Tibial nerve (tissue), 4 donors: Measurements from ENCODE around the gene SMO. TPM values are rescaled to one million over a fixed set of nuclear protein-coding genes. Genes with fewer than 3 reads are reported as not detected.
A peak's percentile ranks its signal among the peaks of the same experiment; 100 is the strongest.

Experiments used
- DNase-seq, 2 donors: peaks; one replicate each; pipeline ENCODE4 v3.0.0-alpha.2; 2019; ENCODE audit warnings: low spot score in 2 of 2
- H3K27ac ChIP-seq, 4 donors: fragments of 200-600 bp; sonication (generic) in 3 of 4; one replicate each; pipeline ENCODE4 v1.5.1; 2017 to 2019; ENCODE audit warnings: mild to moderate bottlenecking in 1 of 4
- H3K27me3 ChIP-seq, 2 donors: fragments of 200-600 bp; sonication (generic) in 1 of 2; one replicate each; pipeline versions ENCODE4 v1.5.1 to v1.6.0; 2017 to 2019
- H3K36me3 ChIP-seq, 3 donors: fragments of 200-600 bp; sonication (generic); one replicate each; pipeline ENCODE4 v1.5.1; 2018 to 2019
- H3K4me1 ChIP-seq, 4 donors: fragments of 200-600 bp; sonication (generic) in 3 of 4; one replicate each; pipeline ENCODE4 v1.5.1; 2017 to 2019
- H3K4me3 ChIP-seq, 4 donors: fragments of 200-600 bp; sonication (generic) in 3 of 4; one replicate each; pipeline ENCODE4 v1.5.1; 2017 to 2019; ENCODE audit warnings: mild to moderate bottlenecking in 1 of 4, moderate library complexity in 1 of 4
- H3K9me3 ChIP-seq, 4 donors: fragments of 200-600 bp; sonication (generic) in 3 of 4; one replicate each; pipeline ENCODE4 v1.5.1; 2017 to 2019
- EP300 ChIP-seq, 2 donors: sonication (generic); formaldehyde crosslinking; IDR thresholded peaks; one replicate each; pipeline ENCODE4 v1.6.1; 2017; ENCODE audit warnings: antibody characterized with exemption in 2 of 2, mild to moderate bottlenecking in 1 of 2
- POLR2A ChIP-seq, 2 donors: fragments of 450-650 bp; IDR thresholded peaks; one replicate each; pipeline ENCODE4 v1.6.1; 2017; ENCODE audit warnings: antibody characterized with exemption in 2 of 2, mild to moderate bottlenecking in 2 of 2, moderate library complexity in 2 of 2
- WGBS, 2 donors: methylation state at CpG; one replicate each; pipeline ENCODE4 v1.1.5; 2018; 5-methylcytosine and 5-hydroxymethylcytosine counted together
- total RNA-seq, 4 donors: library from RNA; depleted of rRNA; stranded (reverse); fragments of >200 nt; gene quantifications; one replicate each; pipeline ENCODE4 v1.1.0, GENCODE V29; 2016
- TF ChIP-seq, protein P1 (sequence below), 5 experiments: fragments of 200-600 bp in 3 of 5; fragments of 450-650 bp in 2 of 5; sonication (generic) in 3 of 5; IDR thresholded peaks; one replicate each; pipeline ENCODE4 v1.5.1; 2016 to 2019; ENCODE audit warnings: antibody characterized with exemption in 5 of 5, mild to moderate bottlenecking in 3 of 5, moderate library complexity in 2 of 5

SMO gene
- total RNA-seq, 4 donors from 2014 or later, result 26.4 to 65.7 (median 51.5) TPM

DNA sequence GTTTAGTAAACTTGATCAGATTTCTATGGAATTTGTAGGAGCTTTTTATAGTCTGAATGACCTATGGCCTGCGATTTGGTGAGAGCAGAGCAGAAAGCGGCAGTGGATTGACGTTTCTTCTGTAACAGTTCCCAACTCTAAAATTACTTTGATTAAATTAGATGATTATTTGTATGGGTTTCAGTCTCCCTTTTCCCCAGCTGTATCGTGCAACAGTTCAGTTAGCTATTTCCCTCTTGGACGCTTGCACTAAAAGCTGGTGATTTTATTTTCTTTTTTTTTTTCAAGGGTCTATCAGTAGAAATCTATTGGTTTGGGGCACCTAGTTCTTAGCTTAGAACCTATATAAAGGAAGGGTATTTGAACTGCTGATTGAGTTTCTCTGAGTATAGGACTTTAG is 43.2 kb downstream of the SMO start:
- DNase-seq, result no peak
- Histone ChIP-seq H3K27ac (no peak overlapping the region), H3K4me3 (no peak overlapping the region), H3K4me1 (peaks cover 0 to 20% (median 0%) of the 10 kb centered on the region in 4 donors), H3K9me3 (no peaks in the 10 kb centered on the region), H3K36me3 (no peaks in the 10 kb centered on the region), H3K27me3 (no peaks in the 10 kb centered on the region)
- 54 to 70% methylated on average over 5 of the region's 5 CpGs for WGBS, 2 donors
- TF ChIP-seq POLR2A (IDR thresholded peaks at IDR 0.05), result no peak
- TF ChIP-seq, protein P1, sequence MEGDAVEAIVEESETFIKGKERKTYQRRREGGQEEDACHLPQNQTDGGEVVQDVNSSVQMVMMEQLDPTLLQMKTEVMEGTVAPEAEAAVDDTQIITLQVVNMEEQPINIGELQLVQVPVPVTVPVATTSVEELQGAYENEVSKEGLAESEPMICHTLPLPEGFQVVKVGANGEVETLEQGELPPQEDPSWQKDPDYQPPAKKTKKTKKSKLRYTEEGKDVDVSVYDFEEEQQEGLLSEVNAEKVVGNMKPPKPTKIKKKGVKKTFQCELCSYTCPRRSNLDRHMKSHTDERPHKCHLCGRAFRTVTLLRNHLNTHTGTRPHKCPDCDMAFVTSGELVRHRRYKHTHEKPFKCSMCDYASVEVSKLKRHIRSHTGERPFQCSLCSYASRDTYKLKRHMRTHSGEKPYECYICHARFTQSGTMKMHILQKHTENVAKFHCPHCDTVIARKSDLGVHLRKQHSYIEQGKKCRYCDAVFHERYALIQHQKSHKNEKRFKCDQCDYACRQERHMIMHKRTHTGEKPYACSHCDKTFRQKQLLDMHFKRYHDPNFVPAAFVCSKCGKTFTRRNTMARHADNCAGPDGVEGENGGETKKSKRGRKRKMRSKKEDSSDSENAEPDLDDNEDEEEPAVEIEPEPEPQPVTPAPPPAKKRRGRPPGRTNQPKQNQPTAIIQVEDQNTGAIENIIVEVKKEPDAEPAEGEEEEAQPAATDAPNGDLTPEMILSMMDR (IDR thresholded peaks at IDR 0.05), result no peak
- TF ChIP-seq EP300 (IDR thresholded peaks at IDR 0.05), result no peak

DNA sequence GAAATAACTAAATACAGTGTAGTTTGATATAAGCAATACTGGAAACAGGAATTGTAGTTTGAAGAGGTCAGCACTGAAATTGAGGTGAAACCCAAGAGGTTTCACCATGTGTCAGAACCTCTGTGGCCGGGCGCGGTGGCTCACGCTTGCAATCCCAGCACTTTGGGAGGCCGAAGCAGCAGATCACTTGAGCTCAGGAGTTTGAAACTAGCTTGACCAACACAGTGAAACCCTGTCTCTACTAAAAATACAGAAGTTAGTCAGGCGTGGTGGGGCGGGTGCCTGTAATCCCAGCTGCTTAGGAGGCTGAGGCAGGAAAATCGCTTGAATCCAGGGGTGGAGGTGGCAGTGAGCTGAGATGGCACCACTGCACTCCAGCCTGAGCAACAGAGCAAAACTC is 50.1 kb downstream of the SMO start:
- H3K27ac ChIP-seq, result no peak overlapping the region
- H3K36me3 ChIP-seq, result no peaks in the 10 kb centered on the region
- no peaks in the 10 kb centered on the region for H3K9me3 ChIP-seq
- TF ChIP-seq POLR2A (IDR thresholded peaks at IDR 0.05) (no peak), EP300 (IDR thresholded peaks at IDR 0.05) (no peak)
- TF ChIP-seq, protein P1 (IDR thresholded peaks at IDR 0.05), result no peak
- peaks cover 0 to 13% (median 0%) of the 10 kb centered on the region in 4 donors for H3K4me1 ChIP-seq
- H3K4me3 ChIP-seq, result no peak overlapping the region
- 79 to 86% methylated on average over 8 of the region's 8 CpGs for WGBS, 2 donors
- DNase-seq, result no peak
- H3K27me3 ChIP-seq, result no peaks in the 10 kb centered on the region

DNA sequence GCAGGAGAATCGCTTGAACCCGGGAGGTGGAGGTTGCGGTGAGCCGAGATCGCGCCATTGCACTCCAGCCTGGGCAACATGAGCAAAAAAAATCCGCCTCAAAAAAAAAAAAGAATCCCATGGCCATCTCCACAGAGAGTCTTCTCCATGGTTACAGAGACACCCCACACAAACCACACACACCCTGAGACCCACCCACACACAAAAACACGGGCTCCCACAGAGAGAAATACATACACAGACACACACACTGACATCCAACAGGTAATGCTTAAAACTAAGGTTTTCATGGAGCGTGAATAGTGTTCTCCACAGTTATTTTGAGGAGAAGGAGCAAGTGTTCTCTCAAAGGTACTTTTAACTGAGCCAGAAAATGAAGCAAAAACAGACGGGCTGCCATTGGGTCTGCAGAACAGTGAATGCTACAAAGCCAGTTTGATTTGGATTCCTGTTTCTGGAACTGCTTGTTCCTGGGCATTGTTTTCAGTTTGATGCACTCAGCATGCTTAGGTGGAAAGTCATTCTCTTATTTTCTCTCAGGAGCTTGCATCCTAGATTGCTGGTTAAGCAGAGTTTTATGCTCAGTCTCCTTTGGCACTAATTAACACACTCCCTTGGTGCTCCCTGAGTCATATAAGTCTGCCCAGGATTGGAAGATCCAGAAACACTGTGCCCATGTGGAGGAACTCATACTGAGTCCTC is 51.8 kb downstream of the SMO start:
- H3K4me3 ChIP-seq, result no peak overlapping the region
- peak overlapping the region in 1 of 4 donors; percentile 43 for H3K27ac ChIP-seq
- WGBS, 2 donors, result 88 to 89% methylated on average over 10 of the region's 10 CpGs
- H3K9me3 ChIP-seq, result no peaks in the 10 kb centered on the region
- TF ChIP-seq EP300 (IDR thresholded peaks at IDR 0.05) (peak in 1 of 2 donors; percentile 15), POLR2A (IDR thresholded peaks at IDR 0.05) (no peak)
- H3K27me3 ChIP-seq, result no peaks in the 10 kb centered on the region
- no peak for DNase-seq
- H3K36me3 ChIP-seq, result no peaks in the 10 kb centered on the region
- H3K4me1 ChIP-seq, result peaks cover 0 to 13% (median 0%) of the 10 kb centered on the region in 4 donors

DNA sequence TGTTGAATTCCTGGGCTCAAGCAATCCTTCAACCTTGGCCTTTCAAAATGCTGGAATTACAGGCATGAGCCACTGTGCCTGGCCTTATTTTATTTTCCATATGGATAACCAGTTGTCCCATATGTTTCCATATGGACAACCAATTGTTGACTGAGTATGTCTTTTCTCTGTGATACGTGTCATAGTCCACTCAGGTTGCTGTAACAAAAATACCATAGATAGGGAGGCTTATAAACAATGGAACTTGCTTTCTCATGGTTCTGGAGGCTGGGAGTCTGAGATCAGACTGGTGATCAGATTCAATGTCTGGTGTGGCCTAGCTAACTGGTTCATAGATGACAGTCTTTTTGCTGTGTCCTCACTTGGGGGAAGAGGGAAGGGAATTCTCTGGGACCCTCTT is 55.8 kb downstream of the SMO start:
- Histone ChIP-seq H3K4me1 (peaks cover 0 to 13% (median 0%) of the 10 kb centered on the region in 4 donors), H3K9me3 (no peaks in the 10 kb centered on the region), H3K27me3 (no peaks in the 10 kb centered on the region), H3K36me3 (no peaks in the 10 kb centered on the region), H3K27ac (no peak overlapping the region), H3K4me3 (no peak overlapping the region)
- WGBS, 2 donors, result 100% methylated on average over 1 of the region's 1 CpG
- DNase-seq, result no peak
- TF ChIP-seq, protein P1 (IDR thresholded peaks at IDR 0.05), result no peak
- TF ChIP-seq POLR2A (IDR thresholded peaks at IDR 0.05) (no peak), EP300 (IDR thresholded peaks at IDR 0.05) (no peak)

DNA sequence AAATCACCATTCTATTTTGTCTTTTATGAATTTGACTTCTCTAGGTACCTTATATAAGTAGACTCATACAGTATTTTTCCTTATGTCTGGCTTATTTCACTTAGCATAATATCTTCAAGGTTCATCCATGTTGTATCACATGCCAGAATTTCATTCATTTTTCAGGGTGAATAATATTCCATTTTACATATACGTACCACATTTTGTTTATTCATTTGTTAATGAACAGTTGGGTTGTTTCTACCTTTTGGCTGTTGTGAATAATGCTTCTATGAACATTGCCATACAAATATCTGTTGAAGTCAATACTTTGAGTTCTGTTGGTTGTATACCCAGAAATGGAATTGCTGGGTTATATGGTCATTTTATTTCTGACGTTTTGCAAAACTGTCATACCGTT is 57.1 kb downstream of the SMO start:
- Histone ChIP-seq H3K9me3 (no peaks in the 10 kb centered on the region), H3K4me1 (peaks cover 0 to 4% (median 0%) of the 10 kb centered on the region in 4 donors), H3K27me3 (no peaks in the 10 kb centered on the region), H3K27ac (no peak overlapping the region), H3K4me3 (no peak overlapping the region), H3K36me3 (no peaks in the 10 kb centered on the region)
- no peak for DNase-seq
- WGBS, 2 donors, result 59 to 92% methylated on average over 3 of the region's 3 CpGs
- TF ChIP-seq EP300 (IDR thresholded peaks at IDR 0.05), result no peak
- no peak for TF ChIP-seq POLR2A (IDR thresholded peaks at IDR 0.05)
- TF ChIP-seq, protein P1 (IDR thresholded peaks at IDR 0.05), result no peak
